Central memory CD4-positive, alpha-beta T cell (primary cell): ENCODE results near the gene AFF3.

ENCODE experiments used
- DNase-seq: peaks from one replicate; pipeline ENCODE4 v3.0.0; 2022

Gene AFF3

DNA sequence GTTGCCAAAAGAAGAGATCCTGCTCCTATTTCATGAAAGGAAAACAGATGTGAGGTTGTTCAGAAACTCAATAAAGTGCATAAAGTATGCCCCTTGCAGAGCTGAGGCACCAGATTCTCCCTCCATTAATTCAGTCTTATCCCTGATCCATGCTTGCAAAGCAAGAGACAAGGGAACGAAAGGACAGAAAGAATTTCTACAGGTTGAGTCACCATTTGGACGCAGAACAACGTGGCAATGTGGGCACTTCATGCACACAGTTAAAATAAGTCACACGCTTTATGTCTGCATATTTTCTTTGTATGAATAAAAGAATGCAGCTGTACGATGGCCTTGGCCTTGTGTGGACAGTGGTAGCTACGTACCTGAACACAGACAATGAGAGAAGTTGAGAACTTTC, 330.8 kb downstream of the AFF3 start:
- DNase-seq: no peak

DNA sequence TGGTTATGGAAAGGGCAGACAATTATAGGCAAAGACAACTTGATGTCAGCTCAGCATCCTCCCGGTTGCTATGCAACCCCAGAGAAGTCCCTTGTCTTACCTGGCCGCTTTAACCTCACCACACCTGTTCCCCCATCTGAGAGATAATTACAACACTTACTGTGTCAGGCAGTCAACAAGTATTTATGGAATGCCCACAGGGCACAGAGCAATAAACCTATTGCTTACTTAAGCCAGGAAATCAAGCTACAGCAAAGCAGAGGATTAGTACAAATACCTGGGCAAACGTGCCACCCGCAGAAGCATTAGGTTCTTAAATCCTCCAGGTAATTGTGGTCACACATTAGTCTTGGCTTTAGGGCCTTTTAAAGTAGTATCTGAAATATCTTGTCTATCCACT, 332.2 kb downstream of the AFF3 start:
- no peak for DNase-seq

DNA sequence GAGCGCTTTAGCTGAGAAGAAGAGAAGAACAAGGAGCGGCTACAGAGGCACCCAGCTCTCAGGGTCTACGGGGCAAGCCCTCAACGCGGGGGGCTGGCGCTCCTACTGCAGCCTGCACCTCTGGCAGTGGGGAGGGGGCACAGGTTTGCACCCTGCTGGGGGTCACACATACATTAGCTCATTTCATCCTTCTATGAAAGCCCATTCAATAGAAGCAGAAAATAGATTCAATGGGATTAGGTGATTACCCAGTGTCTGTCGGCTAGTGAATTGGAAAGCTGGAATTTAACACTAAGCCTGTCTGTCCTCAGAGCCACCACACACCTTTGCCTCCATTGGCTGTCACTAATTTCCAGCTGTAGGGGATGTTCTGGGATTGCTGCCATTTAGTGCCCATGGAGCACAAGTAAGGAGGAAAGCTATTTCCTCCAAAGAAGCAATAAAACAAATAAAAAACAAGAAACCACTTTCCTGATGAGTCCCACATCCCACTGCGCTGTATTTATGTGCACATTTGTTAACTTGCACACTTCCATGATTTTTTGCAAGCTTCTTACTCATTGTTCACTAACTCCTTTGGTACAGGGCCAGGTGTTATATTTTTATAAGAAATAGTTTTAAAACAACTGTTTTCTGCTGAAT, 333.0 kb downstream of the AFF3 start:
- no peak for DNase-seq

DNA sequence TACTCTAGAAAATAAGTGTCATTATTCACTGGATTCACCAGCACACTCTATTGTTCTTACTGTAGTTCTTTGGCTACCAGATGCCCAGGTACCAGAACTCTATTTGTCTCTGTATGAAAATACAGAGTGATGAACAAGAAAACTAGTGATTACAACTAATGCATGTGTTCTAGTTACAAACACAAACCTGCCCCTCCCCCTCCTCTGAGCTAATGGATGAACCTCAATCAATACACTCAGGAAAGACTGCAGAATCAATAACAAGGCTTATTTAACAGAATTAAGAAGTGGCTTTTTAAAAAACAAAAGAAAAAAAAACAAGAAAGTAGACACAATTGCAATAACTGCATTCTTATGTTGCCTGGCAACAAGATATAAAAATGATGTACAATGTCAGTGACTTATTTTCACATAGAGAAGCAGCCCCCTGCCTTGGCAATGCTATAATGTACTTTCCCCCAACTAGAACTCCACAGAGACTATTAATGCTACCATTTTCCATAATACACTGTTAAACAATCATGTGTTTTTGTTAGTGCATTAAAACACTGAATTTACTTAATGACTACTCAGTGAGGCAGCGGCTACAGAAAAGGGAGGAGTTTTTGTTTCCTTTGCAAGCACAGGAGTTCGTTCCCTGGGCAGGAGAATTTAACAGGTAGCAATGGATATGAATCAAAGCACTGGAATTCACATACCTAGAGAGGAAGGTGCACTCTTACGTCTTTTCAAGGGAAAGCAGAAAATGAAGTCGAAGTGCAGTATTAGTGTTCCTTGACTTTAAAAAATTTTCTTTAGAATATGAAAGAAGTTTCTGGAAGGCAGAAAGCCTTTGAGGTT, 333.8 kb downstream of the AFF3 start:
- no peak for DNase-seq

DNA sequence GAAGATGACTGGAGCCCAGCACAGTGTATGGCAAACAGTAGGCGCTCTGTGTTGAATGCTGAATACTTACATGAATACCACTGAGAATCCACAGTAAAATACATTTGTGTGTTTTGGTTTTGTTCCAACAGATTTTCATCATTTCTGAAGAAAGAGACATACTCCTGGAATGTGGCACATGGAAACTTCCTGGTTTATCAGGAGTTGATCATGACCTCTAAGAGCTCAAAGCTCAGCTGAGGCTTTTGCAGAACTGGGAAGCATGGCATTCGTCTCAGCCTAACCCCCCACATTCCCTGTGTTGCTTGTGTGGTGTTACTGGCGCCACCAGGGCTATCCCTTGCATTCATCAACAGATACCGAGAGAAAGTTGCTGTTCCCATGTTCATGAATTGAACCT, 335.6 kb downstream of the AFF3 start:
- DNase-seq: no peak

DNA sequence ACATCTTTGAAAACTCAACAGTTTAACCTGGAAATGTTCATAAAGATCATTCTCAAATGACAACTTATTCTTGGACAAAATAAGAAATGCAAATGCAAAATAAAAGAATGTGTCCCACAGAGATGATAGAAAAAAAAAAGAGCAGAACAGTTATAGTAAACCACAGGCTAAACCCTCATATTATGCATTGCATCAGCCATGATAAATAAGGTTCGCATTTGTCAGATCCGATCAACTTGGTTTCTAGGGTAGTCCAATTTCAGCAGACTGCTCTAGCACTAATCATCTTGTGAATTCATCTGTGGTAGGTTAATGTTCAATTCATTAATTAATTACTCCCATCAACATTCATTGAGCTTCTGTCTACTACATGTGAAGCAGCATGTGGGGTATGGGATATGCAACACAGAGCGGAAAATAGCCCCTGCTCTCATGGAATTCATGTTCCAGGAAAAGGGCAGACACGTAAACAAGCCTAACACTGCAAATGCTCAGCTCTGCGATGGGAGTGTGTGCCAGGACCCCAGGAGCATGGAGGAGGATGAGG, 336.4 kb downstream of the AFF3 start:
- DNase-seq: no peak

DNA sequence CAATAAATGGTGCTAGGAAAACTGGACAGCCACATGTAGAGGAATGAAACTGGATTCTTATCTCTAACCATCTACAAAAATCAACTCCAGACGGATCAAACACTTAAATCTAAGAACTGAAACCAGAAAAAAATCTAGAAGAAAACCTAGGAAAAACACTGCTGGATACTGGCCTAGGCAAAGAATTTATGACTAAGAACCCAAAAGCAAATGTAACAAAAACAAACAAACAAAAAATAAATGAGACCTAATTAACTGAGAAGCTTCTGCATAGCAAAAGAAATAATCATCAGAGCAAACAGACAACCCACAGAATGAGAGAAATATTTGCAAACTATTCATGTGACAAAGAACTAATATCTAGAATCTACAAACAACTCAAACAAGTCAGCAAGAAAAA, 338.5 kb downstream of the AFF3 start:
- no peak for DNase-seq

DNA sequence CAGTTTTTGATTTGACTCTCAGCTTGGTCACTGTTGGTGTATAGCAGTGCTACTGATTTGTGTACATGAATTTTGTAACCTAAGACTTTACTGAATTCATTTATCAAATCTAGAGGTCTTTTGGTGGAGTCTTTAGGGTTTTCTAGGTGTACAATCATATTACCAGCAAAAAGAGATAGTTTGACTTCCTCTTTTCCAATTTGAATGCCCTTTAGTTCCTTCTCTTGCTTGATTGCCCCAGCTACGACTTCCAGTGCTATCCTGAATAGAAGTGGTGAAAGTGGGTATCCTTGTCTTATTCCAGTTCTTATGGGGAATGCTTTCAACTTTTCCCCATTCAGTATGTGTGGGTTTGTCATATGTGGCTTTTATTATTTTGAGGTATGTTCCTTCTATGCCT, 339.7 kb downstream of the AFF3 start:
- DNase-seq: no peak

DNA sequence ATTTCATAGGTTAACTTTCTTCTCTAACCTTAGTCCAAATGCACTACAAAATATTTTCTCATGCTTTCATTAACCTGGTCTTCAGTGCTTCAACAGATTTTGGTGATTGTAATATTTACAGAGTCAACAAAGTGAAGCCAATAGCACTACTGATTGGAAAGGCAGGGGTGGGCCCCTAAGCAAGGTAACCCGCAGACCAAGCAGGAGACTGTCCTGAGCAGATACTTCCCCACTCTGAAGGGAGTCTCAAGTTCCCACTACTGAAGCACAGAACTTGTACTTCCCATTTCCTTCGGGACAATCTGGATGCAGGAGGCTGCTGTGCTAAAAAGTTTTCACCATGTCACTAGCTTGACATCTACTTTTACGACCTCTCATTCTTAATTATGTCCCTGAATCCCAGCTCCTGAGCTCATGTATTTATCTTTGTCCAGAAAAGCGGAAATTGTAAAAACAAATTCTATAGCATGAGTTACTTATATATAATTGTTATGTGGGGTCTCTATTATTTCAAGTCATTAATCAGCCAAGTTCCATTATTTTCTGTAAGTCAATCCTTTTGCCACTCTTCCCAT, 341.0 kb downstream of the AFF3 start:
- no peak for DNase-seq

DNA sequence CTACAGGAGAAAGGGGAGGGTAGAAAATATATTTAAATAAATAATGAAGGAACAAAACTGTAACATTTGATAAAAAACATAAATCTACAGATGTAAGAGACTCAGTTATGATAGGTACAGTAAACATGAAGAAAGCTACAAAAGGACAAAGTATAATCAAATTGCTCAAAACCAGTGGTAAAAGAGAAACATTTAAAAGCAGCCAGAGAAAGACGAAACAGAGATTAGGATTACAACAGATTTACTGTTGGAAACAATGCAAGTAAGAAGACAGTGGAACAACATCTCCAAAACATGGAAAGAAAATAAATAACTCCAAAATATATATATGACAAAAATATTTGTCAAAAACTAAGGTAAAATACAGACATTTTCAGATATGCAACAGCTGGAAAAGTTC, 344.9 kb downstream of the AFF3 start:
- DNase-seq: no peak

DNA sequence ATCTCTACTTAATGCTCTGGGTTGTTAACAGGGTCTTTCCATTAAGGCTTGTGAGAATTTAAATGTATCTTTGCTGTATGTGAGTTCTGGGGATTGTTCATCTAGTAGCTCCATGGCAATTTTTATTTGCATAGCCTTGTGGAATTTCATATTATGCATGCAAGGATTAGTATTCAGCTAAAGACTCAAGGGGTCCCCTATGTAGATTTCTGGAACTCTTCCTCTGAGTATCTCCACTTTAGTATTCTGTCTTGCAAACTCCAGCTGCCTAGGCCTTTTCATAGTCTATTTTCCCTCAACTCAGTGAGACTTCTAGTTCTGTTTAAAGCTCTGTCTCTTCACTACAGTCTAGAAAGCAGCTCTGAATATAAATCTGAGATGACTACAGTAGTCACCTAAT, 348.0 kb downstream of the AFF3 start:
- no peak for DNase-seq

DNA sequence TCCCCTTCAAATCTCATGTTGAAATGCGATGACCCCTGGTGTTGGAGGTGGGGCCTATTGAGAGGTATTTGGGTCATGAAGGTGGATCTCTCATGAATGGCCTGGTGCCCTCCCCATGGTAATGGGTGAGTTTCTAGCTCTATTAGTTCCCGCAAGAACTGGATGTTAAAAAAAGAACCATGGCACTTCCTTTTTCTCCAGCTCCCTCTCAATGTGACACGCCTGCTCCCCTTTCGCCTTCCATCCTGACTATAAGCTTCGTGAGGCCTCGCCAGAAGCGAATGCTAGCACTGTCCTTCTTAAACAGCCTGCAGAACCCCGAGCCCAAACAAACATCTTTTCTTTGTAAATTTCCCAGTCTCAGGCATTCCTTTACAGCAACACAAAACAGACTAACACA, 349.4 kb downstream of the AFF3 start:
- no peak for DNase-seq

DNA sequence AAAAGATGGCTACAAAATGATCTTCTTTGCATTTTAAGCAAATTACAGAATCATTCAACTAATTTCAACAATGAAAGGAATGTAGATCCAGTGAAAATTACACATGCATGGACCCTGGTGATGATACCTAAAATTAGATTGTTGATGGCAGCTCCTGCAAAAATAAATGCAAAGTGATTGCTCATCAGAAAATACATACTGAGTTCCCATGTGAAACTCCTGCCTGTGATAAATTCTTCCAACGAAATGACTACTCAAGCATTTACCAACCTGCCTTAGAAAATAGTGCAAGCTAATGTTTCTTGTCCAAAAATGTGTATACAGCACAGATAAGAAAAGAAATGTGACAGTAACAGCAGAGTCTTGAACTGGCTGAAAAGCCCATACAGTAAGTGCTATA, 352.5 kb downstream of the AFF3 start:
- DNase-seq: no peak

DNA sequence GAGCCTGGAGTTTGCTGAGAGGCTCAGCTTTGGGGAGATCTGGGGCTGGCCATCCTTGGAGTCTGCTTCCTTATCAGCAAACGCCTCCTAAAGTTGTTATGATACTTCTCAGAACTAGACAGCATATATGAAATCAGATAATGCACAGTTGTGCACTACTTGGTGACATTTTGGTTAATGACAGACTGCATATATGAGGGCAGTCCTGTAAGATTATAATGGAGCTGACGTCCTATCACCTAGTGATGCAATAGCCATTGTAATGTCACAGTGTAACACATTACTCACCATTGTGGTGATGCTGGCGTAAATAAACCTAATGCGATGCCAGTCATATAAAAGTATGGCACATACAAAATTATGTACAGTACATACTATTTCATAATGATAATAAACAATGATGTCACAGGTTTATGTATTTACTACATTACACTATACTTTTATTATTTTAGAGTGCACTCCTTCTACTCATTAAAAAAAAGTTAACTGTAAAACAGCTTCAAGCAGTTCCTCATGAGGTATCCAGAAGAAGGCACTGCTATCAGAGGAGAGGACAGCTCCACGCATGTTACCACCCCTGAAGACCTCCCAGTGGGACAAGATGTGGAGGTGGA, 354.5 kb downstream of the AFF3 start:
- DNase-seq: no peak

DNA sequence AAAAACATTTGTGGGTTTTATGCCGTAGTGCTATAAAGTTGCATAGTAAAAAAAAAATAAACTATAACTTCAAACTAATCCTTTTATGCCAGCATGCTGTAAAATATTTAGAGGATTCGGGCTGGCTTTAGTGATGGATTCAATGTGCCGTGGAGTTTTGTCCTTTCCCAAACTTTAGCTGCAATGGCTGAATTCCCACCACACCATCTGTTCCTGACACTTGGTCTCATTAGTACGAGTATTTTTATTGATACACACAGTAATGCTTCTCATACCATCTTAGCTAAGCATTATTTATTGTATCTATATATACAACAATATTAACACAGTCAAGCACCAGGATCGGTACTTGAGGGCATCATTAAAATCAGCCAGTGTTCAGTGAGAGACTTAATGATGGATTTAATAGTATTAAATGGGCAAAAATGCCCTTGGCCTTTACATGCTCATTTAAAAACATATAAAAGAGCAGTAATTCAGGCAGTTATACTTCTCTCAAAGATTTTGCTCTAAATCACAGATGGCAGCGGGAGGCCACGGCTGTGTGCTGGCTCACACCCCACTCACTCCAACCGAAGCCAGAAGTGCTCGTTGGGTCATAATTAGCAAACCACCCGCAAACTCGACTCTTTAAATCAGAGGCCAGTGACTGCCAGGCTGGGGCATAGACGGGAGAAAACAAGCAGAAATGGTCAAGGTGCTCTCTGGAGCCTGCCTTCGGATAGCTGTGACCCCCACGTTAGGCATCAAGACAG, 355.6 kb downstream of the AFF3 start:
- no peak for DNase-seq

DNA sequence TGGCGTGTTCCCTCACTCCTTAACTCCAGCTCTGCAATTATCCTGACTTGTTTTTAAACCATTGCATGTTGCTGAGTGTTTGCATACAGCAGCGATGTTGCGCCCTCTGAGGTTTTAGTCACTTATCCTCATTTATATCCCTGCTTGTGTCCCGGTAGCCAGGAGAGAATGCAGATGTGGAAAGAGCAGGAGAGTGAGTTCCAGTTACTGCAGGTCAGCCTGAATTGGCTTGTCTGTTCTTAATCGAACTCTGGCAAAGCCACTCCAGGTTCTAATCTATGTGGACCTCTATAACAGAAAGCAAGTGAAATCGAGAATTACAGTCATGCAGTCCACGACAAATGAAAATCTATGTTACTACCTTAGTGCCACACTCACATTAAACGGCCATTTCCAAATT, 357.4 kb downstream of the AFF3 start:
- DNase-seq: no peak

DNA sequence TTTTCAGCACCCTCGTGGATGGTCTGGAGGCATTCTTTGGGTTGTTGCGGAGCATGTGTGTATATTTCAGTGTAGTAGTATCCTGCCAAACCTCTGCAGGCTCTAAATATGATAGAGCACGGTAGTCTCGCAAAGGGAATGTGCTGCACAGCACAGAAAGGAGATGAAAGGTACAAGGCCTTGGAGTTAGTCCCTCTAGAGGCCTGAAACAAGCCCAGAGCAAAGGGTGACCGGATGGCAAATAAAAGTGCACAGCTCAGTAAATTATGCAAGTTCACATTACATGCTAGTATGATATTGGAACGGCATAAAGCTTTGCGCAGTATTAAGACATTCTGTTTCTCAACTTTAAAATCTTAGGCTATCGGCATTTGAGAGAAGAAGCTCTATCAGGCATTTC, 358.1 kb downstream of the AFF3 start:
- no peak for DNase-seq

DNA sequence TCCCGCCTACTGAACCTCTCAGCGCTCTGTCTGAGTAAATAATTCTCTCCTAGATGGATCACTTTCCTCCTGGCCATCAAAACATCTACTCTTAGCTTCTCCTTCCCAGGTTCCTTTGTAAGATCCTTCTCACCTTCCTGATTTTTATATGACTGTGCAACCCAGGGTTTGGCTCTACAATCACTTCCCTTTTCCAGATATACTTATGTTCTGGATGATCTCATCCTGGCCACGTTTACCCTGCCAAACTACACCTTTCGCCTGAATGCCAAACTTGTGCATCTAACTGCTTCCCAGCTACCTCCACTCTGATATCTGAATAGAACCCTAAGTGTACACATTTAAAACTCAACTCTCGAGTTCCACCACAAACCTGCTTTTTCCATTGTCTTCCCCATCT, 362.1 kb downstream of the AFF3 start:
- no peak for DNase-seq

DNA sequence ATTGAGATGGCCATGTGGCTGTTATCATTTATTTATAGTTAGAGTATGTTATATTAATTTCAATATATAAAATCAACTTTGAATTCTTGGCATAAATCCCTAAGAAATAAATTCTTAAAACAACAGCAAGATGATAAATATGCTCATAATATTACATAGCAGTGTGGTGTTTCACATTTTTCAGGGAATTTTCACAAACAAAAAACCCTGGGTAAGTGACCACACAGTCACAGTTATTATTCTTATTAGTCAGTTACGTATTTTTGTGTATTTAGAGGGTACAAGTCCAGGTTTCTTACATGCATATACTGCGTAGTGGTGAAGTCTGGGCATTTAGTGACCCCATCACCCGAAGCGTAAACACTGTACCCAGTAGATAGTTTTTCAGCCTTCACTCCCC, 363.1 kb downstream of the AFF3 start:
- no peak for DNase-seq

DNA sequence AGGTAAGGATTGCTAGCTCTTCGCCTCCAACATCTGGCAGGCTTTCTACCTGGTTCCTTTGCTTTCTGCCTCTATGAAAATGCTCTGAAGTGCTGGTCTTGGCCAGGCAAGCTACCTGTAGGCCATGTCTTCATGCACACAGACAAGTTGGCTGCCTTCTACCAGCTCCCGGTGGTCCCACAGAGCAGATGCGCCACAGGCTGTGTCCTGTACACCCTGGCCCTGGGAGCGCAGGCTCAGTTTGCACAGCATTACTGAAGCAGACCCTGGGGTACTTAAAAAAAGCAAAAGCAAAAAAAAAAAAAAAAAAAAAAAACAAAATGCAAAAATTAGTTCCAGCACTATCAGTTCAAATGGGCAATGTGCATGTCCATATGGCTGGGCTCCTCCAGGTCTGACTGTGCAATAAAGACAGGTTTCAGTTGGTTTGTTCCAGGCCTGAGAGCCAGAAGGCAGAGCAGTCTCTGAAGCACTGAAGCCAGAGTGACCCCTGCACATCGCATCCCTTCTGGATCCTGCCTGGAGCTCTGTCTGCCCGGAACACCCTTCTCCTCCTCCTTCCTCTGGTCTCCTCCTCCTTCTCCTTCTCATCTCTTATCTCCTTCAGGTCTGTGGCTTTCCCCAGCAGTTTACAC, 364.6 kb downstream of the AFF3 start:
- no peak for DNase-seq

DNA sequence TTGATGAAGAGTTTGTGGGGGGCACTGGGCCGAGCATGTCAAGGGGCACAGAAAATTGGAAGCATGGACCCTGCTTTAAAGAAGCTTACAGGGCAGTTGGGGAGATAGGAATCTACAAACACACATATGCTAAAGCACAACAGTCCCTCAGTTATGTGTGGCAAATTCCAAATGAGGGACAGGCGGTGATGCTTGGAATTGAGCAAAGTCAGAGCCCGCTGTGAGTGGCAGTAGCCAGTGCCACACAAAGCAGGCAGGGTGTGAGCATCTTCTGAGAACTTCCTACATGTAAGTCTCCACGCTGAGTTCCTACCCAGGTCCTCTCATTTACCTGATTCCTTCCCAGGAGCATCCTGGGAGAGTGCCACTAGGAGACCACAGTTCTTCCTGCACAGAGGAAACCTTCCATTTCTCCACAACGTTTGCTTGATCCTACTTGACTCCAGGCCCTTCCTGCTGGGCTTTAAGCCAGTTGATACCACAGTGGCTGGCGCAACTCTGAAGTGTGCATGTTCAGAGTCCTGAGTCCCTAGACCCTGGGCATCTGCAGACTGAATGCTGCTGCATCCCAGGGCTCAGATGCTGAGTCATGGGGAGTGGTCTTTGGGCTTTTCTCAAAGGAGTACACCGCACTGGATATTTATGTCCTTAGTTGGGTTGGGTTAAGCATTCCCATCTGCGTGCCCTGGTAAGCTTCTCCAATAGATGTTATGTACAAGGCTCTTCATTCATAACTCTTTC, 365.3 kb downstream of the AFF3 start:
- no peak for DNase-seq
